ENCODE data around the gene ZNF467.

The ZNF467 gene

GRCh38 chr7:149752646-149753045 lies 20.7 kb downstream of the ZNF467 start:
- Histone ChIP-seq H3K27ac (ENCODE audit: low read length) (no peak overlapping the region), H3K4me3 (ENCODE audit: low read length) (no peak overlapping the region), H3K4me1 (ENCODE audit: control insufficient read depth, low read depth, low read length) (no peaks in the 10 kb centered on the region), H3K27me3 (ENCODE audit: control insufficient read depth, insufficient read depth, low read length) (no peaks in the 10 kb centered on the region), H3K36me3 (ENCODE audit: control insufficient read depth, low read depth, low read length) (no peaks in the 10 kb centered on the region), H3K9me3 (ENCODE audit: control insufficient read depth, low read depth, low read length) (no peaks in the 10 kb centered on the region), H3K9ac (ENCODE audit: low read length) (no peak overlapping the region)

GRCh38 chr7:149751043-149751775 lies 22.2 kb downstream of the ZNF467 start:
- no peaks in the 10 kb centered on the region for H3K27me3 ChIP-seq (ENCODE audit: control insufficient read depth, insufficient read depth, low read length)
- H3K27ac ChIP-seq (ENCODE audit: low read length): no peak overlapping the region
- no peaks in the 10 kb centered on the region for H3K9me3 ChIP-seq (ENCODE audit: control insufficient read depth, low read depth, low read length)
- H3K4me1 ChIP-seq (ENCODE audit: control insufficient read depth, low read depth, low read length): no peaks in the 10 kb centered on the region
- no peak overlapping the region for H3K9ac ChIP-seq (ENCODE audit: low read length)
- no peak overlapping the region for H3K4me3 ChIP-seq (ENCODE audit: low read length)
- no peaks in the 10 kb centered on the region for H3K36me3 ChIP-seq (ENCODE audit: control insufficient read depth, low read depth, low read length)

GRCh38 chr7:149750122-149750845 lies 23.1 kb downstream of the ZNF467 start:
- Histone ChIP-seq H3K9ac (ENCODE audit: low read length) (no peak overlapping the region), H3K36me3 (ENCODE audit: control insufficient read depth, low read depth, low read length) (no peaks in the 10 kb centered on the region), H3K27me3 (ENCODE audit: control insufficient read depth, insufficient read depth, low read length) (no peaks in the 10 kb centered on the region), H3K27ac (ENCODE audit: low read length) (no peak overlapping the region), H3K4me3 (ENCODE audit: low read length) (no peak overlapping the region), H3K9me3 (ENCODE audit: control insufficient read depth, low read depth, low read length) (no peaks in the 10 kb centered on the region), H3K4me1 (ENCODE audit: control insufficient read depth, low read depth, low read length) (no peaks in the 10 kb centered on the region)

GRCh38 chr7:149748076-149748874 lies 25.1 kb downstream of the ZNF467 start:
- Histone ChIP-seq H3K27me3 (ENCODE audit: control insufficient read depth, insufficient read depth, low read length) (no peaks in the 10 kb centered on the region), H3K36me3 (ENCODE audit: control insufficient read depth, low read depth, low read length) (no peaks in the 10 kb centered on the region), H3K4me1 (ENCODE audit: control insufficient read depth, low read depth, low read length) (no peaks in the 10 kb centered on the region), H3K9me3 (ENCODE audit: control insufficient read depth, low read depth, low read length) (no peaks in the 10 kb centered on the region), H3K9ac (ENCODE audit: low read length) (no peak overlapping the region), H3K4me3 (ENCODE audit: low read length) (no peak overlapping the region), H3K27ac (ENCODE audit: low read length) (no peak overlapping the region)

- Histone ChIP-seq H3K9me3 (ENCODE audit: control insufficient read depth, low read depth, low read length) (no peaks in the 10 kb centered on the region), H3K4me1 (ENCODE audit: control insufficient read depth, low read depth, low read length) (peaks cover 4% of the 10 kb centered on the region), H3K27ac (ENCODE audit: low read length) (no peak overlapping the region), H3K9ac (ENCODE audit: low read length) (no peak overlapping the region), H3K4me3 (ENCODE audit: low read length) (no peak overlapping the region), H3K27me3 (ENCODE audit: control insufficient read depth, insufficient read depth, low read length) (no peaks in the 10 kb centered on the region), H3K36me3 (ENCODE audit: control insufficient read depth, low read depth, low read length) (no peaks in the 10 kb centered on the region)
Measured at GRCh38 chr7:149743476-149744255, 29.7 kb downstream of the ZNF467 start.

- Histone ChIP-seq H3K27me3 (ENCODE audit: control insufficient read depth, insufficient read depth, low read length) (no peaks in the 10 kb centered on the region), H3K36me3 (ENCODE audit: control insufficient read depth, low read depth, low read length) (no peaks in the 10 kb centered on the region), H3K4me3 (ENCODE audit: low read length) (peak overlapping the region; percentile 67), H3K9me3 (ENCODE audit: control insufficient read depth, low read depth, low read length) (no peaks in the 10 kb centered on the region), H3K4me1 (ENCODE audit: control insufficient read depth, low read depth, low read length) (peaks cover 4% of the 10 kb centered on the region), H3K27ac (ENCODE audit: low read length) (no peak overlapping the region), H3K9ac (ENCODE audit: low read length) (no peak overlapping the region)
Measured at GRCh38 chr7:149742075-149742701, 31.2 kb downstream of the ZNF467 start.

GRCh38 chr7:149741629-149742028 lies 31.8 kb downstream of the ZNF467 start:
- peaks cover 4% of the 10 kb centered on the region for H3K4me1 ChIP-seq (ENCODE audit: control insufficient read depth, low read depth, low read length)
- H3K4me3 ChIP-seq (ENCODE audit: low read length): peak overlapping the region; percentile 67
- no peaks in the 10 kb centered on the region for H3K36me3 ChIP-seq (ENCODE audit: control insufficient read depth, low read depth, low read length)
- no peaks in the 10 kb centered on the region for H3K9me3 ChIP-seq (ENCODE audit: control insufficient read depth, low read depth, low read length)
- H3K27ac ChIP-seq (ENCODE audit: low read length): no peak overlapping the region
- H3K9ac ChIP-seq (ENCODE audit: low read length): no peak overlapping the region
- no peaks in the 10 kb centered on the region for H3K27me3 ChIP-seq (ENCODE audit: control insufficient read depth, insufficient read depth, low read length)

GRCh38 chr7:149736478-149737360 lies 36.7 kb downstream of the ZNF467 start:
- H3K4me1 ChIP-seq (ENCODE audit: control insufficient read depth, low read depth, low read length): no peaks in the 10 kb centered on the region
- no peaks in the 10 kb centered on the region for H3K36me3 ChIP-seq (ENCODE audit: control insufficient read depth, low read depth, low read length)
- H3K27ac ChIP-seq (ENCODE audit: low read length): no peak overlapping the region
- no peaks in the 10 kb centered on the region for H3K9me3 ChIP-seq (ENCODE audit: control insufficient read depth, low read depth, low read length)
- H3K9ac ChIP-seq (ENCODE audit: low read length): no peak overlapping the region
- no peak overlapping the region for H3K4me3 ChIP-seq (ENCODE audit: low read length)
- no peaks in the 10 kb centered on the region for H3K27me3 ChIP-seq (ENCODE audit: control insufficient read depth, insufficient read depth, low read length)

- Histone ChIP-seq H3K36me3 (ENCODE audit: control insufficient read depth, low read depth, low read length) (no peaks in the 10 kb centered on the region), H3K27ac (ENCODE audit: low read length) (no peak overlapping the region), H3K4me1 (ENCODE audit: control insufficient read depth, low read depth, low read length) (no peaks in the 10 kb centered on the region), H3K9me3 (ENCODE audit: control insufficient read depth, low read depth, low read length) (no peaks in the 10 kb centered on the region), H3K4me3 (ENCODE audit: low read length) (no peak overlapping the region), H3K9ac (ENCODE audit: low read length) (no peak overlapping the region), H3K27me3 (ENCODE audit: control insufficient read depth, insufficient read depth, low read length) (no peaks in the 10 kb centered on the region)
Measured at GRCh38 chr7:149735779-149736477, 37.5 kb downstream of the ZNF467 start.

- Histone ChIP-seq H3K9ac (ENCODE audit: low read length) (no peak overlapping the region), H3K4me1 (ENCODE audit: control insufficient read depth, low read depth, low read length) (no peaks in the 10 kb centered on the region)
Measured at GRCh38 chr7:149735181-149735602, 38.2 kb downstream of the ZNF467 start.

More at GRCh38 chr7:149735181-149735602, 38.2 kb downstream of the ZNF467 start:
- H3K27me3 ChIP-seq (ENCODE audit: control insufficient read depth, insufficient read depth, low read length): no peaks in the 10 kb centered on the region
- H3K27ac ChIP-seq (ENCODE audit: low read length): no peak overlapping the region
- no peaks in the 10 kb centered on the region for H3K36me3 ChIP-seq (ENCODE audit: control insufficient read depth, low read depth, low read length)
- H3K9me3 ChIP-seq (ENCODE audit: control insufficient read depth, low read depth, low read length): no peaks in the 10 kb centered on the region
- no peak overlapping the region for H3K4me3 ChIP-seq (ENCODE audit: low read length)
